GM18508 (cell line): ENCODE measurements around the gene ABCD4.
"Not testable (repeated sequence)": the region's sequence is repeated elsewhere in the genome, so short reads cannot be mapped to it uniquely, and the experiment has no call there.

Experiments used
- ATAC-seq: cut with Tn5 transposase; IDR thresholded peaks from one replicate; pipeline ENCODE4 v1.9.1; 2021; ENCODE audit warnings: moderate number of reproducible peaks; ENCODE audit not compliant: insufficient read depth, unreplicated experiment

ABCD4 gene

GRCh38 chr14:74308695-74309094 is 6.0 kb upstream of the ABCD4 start:
- ATAC-seq: no peak

- ATAC-seq: no peak
These were observed 544 bp downstream of the ABCD4 start for GRCh38 chr14:74302152-74302628.

DNA sequence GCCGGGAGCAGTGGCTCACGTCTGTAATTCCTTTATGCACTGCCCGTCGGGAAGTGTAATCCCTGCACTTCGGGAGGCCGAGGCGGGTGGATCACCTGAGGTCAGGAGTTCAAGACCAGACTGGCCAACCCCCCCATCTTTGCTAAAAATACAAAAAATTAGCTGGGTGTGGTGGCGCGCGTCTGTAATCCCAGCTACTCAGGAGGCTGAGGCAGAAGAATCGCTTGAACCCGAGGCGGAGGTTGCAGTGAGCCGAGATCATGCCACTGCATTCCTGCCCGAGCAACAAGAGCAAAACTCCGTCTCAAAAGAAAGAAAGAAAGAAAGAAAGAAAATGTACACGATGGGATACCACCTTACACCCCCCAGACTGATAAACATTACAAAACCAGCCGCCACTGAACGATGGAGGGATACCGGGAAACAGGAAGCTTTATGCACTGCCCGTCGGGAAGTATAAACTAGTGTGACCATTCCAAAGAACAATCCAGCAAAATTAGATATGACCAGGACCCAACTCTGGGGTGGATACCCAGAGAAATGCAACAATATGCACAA is 1.1 kb downstream of the ABCD4 start:
- ATAC-seq: no peak

DNA sequence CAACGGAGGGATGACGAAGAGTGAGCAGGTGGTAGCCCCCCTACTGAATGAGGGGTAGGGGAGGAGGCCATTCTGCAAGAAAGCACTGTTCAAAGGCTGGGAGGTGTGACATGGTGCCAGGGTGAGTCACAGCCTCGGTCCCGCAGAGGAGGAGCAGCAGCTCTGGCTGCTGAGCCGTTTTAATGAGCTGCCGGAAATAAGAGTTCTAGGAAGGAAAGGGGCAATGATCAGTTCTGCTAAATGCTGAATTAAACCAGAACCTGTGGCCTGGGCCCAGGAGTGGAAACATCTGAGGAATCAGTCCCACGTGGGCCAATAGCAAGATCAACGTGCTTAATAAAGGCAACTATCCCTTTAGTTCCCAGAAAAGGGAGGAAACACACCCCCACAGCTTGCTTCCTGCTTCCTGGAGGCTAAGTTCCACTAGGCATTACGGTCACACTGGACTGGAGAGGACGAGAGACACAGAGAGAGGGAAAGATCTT is 3.6 kb downstream of the ABCD4 start:
- ATAC-seq: no peak

GRCh38 chr14:74297986-74298385 is 4.7 kb downstream of the ABCD4 start:
- ATAC-seq: no peak

DNA sequence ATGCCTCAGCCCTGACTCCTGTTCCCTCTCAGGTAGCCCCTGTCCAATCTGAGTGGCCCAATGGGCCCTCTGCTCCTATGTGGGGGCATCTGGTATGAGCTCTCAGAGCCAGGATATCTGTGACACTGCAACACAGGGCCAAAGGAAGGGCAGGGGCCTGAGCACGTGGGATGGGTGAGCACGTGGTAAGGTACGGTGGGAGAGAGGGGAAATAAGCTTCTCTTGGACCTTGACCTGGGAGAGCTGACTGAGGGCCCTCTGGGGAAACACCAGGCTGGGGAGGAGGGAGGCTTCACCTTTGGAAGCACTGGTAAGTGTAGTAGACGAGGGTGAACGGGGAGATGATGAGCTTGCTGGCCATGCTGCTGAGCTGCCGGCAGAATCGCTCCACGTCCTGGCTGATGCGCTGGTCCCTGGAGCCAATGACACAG is 6.7 kb downstream of the ABCD4 start:
- no peak for ATAC-seq

- no peak for ATAC-seq
These were observed 9.1 kb downstream of the ABCD4 start for GRCh38 chr14:74293606-74294005.

DNA sequence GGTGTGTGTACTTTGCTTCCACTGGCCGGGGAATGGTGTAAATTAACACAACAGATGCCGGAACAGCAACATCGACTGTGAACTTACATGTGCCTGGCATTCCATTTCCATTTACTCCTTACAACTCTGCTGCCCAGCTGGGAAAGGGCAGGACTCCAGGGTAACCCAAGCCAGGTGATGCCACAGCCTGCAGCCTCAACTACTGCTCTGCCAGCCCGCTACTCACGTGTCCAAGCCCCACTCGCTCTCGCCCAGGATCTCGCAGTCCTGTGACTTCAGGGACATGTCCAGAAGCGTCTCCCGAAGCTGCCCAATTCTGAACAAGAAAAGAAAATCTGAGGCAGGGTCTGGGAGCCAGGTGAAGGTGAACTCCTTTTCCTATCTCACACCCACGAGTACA is 10.7 kb downstream of the ABCD4 start:
- no peak for ATAC-seq

GRCh38 chr14:74290415-74290814 is 12.3 kb downstream of the ABCD4 start:
- no peak for ATAC-seq

DNA sequence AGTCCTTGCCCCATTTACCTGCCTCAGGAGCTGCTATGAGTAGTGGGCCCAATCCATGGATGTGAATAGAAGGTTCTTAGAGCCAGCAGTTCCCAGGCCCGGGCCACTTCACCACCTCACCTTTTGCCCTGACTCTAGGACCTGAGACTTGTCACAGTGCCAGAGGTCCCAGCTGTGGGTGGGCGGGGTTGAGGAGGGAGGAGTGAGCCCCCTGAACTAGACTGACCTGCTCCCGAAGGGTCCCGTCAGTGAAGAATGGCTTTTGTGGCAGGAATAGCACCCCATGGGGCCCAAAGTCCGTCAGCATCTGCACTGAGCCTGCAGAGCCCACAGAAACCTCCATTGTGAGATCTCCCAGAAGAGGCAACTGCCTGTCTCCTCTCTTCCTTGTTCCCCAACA is 12.9 kb downstream of the ABCD4 start:
- no peak for ATAC-seq

DNA sequence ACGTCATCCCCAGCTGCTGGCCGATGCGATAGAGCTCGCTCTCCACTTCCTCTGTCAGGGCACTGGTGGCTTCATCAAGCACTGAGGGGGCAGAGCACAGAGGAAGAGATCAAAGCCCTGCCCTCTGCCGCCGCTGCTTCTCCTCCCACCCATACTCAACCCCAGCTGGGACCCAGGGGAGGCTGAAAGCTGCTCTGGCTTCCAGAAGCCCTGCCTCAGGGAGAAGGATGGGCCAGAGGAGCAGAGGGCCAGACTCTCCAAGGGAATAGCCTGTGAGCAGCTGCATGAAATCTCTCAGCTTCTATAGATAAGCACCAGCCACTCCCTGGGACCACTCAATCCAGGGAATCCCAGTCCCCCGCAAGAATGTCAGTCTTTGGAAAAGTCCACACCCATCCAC is 16.0 kb downstream of the ABCD4 start:
- ATAC-seq: no peak

GRCh38 chr14:74281069-74281468 is 21.7 kb downstream of the ABCD4 start:
- no peak for ATAC-seq

DNA sequence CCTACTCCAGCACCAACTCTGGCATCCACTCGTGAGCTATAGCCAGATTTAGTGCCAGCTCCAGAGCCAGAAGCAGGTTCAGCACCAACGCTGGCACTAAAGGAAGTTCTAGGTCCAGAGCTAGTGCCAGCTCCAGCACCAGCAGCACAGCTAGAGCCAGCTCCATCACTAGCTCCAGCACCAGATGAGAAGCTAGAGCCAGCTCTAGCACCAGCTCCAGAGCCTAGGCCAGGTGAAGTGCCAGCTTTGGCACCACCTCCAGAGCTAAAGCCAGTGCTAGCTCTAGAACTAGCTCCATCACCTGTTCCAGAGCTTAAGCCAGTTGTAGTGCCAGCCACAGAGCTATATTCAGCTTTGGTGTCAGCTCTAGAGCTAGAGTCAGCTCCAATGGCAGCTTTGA is 24.7 kb downstream of the ABCD4 start:
- ATAC-seq: no peak

GRCh38 chr14:74275241-74275841 is 27.4 kb downstream of the ABCD4 start:
- no peak for ATAC-seq

- no peak for ATAC-seq
These were observed 31.4 kb downstream of the ABCD4 start for GRCh38 chr14:74271365-74271764.

GRCh38 chr14:74270382-74271177 is 32.2 kb downstream of the ABCD4 start:
- ATAC-seq: not testable (repeated sequence)

DNA sequence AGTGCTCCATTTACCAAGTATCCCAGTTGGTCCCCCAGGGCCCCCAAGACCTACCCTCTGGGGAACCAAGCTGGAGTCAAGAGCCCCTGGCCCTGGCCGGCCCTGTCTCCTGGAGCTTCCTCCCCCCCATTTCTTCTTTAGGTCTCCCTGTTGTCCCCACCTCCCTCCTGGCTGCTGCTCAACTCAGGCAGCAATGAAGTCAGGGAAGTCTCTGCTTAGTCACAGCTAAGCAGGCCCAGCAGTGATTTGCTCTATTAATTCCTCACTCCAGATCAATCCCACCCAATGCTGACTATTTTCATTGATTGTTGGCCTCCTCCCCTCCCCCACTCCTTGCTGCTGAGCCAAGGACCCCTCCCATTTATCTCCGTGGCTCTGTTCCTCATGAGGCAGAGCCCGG is 35.1 kb downstream of the ABCD4 start:
- no peak for ATAC-seq

- no peak for ATAC-seq
These were observed 37.3 kb downstream of the ABCD4 start for GRCh38 chr14:74265301-74265965.

DNA sequence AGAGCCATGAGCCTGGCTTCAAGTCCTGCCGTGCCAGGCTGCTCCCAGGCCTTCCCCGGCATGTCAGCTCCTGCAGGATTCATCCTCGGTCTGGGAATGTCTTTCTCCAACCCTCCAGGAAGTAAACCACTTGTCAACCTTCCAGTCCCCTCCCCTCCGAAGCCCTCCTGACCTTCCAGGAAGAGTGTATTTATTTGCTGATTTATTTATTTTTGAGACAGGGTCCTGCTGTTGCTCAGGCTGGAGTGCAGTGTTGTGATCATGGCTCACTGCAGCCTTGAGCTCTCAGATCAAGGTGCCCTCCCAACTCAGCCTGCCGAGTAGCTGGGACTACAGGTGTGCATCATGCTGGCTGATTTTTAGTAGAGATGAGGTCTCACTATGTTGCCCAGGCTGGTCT is 38.8 kb downstream of the ABCD4 start:
- no peak for ATAC-seq

DNA sequence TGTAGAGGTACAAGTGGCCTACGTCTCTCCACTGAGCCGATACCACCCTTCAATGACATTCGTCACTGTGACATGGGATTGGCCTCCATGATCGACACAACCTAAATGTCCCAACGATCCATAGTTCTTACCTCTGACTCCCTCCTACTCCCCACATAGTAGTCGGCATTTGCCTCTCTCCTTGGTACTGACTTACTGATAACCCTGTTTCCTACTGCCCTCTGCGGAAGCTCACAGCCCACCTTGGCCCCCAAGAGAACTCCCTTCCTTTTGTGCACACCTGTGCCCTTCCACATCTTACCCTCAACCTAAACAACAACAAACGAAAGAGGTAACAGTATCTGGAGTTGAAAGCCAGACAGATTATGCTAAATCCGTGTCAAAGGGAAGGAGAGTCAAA is 39.6 kb downstream of the ABCD4 start:
- ATAC-seq: no peak

GRCh38 chr14:74262076-74262475 is 40.7 kb downstream of the ABCD4 start:
- no peak for ATAC-seq
